IPS-15b (cell line): Measurements from ENCODE around the gene BCAS3.
"Not testable (repeated sequence)": the region's sequence is repeated elsewhere in the genome, so short reads cannot be mapped to it uniquely, and the experiment has no call there.

ENCODE experiments used
- H3K27me3 ChIP-seq: one replicate; pipeline ENCODE4 v1.6.1; 2013; ENCODE audit warnings: low read length; ENCODE audit not compliant: control insufficient read depth, insufficient read depth
- H3K36me3 ChIP-seq: one replicate; pipeline ENCODE4 v1.6.1; 2013; ENCODE audit warnings: low read length; ENCODE audit not compliant: control insufficient read depth, insufficient read depth
- H3K4me1 ChIP-seq: one replicate; pipeline ENCODE4 v1.6.1; 2013; ENCODE audit warnings: mild to moderate bottlenecking, low read length; ENCODE audit not compliant: control insufficient read depth, insufficient read depth
- H3K4me3 ChIP-seq: one replicate; pipeline ENCODE4 v1.5.1; 2013; ENCODE audit warnings: low read depth, low read length
- H3K9ac ChIP-seq: one replicate; pipeline ENCODE4 v1.6.1; 2013; ENCODE audit warnings: low read depth, mild to moderate bottlenecking, low read length
- H3K9me3 ChIP-seq: one replicate; pipeline ENCODE4 v1.6.1; 2013; ENCODE audit warnings: mild to moderate bottlenecking, low read length; ENCODE audit not compliant: control insufficient read depth, insufficient read depth

BCAS3 gene

GRCh38 chr17:60767744-60768308, 90.2 kb downstream of the BCAS3 start:
- Histone ChIP-seq H3K4me1 (no peaks in the 10 kb centered on the region), H3K36me3 (no peaks in the 10 kb centered on the region), H3K9me3 (peaks cover 5% of the 10 kb centered on the region), H3K27me3 (no peaks in the 10 kb centered on the region), H3K9ac (no peak overlapping the region), H3K4me3 (no peak overlapping the region)

- Histone ChIP-seq H3K9ac (no peak overlapping the region), H3K9me3 (peaks cover 5% of the 10 kb centered on the region), H3K4me3 (no peak overlapping the region), H3K27me3 (no peaks in the 10 kb centered on the region), H3K4me1 (no peaks in the 10 kb centered on the region), H3K36me3 (no peaks in the 10 kb centered on the region)
Observed at GRCh38 chr17:60769327-60769726, 91.7 kb downstream of the BCAS3 start.

- Histone ChIP-seq H3K4me3 (no peak overlapping the region), H3K4me1 (no peaks in the 10 kb centered on the region), H3K9ac (no peak overlapping the region), H3K9me3 (peaks cover 5% of the 10 kb centered on the region), H3K27me3 (no peaks in the 10 kb centered on the region), H3K36me3 (no peaks in the 10 kb centered on the region)
Observed at GRCh38 chr17:60770946-60771422, 93.3 kb downstream of the BCAS3 start.

- not testable (repeated sequence) for H3K9me3 ChIP-seq, H3K4me3 ChIP-seq, H3K9ac ChIP-seq, H3K4me1 ChIP-seq, H3K27me3 ChIP-seq, H3K36me3 ChIP-seq
Observed at GRCh38 chr17:60771621-60772020, 94.0 kb downstream of the BCAS3 start.

GRCh38 chr17:60773552-60773951, 95.9 kb downstream of the BCAS3 start:
- Histone ChIP-seq H3K9ac (no peak overlapping the region), H3K4me3 (no peak overlapping the region), H3K4me1 (no peaks in the 10 kb centered on the region), H3K36me3 (no peaks in the 10 kb centered on the region), H3K27me3 (no peaks in the 10 kb centered on the region), H3K9me3 (no peaks in the 10 kb centered on the region)

GRCh38 chr17:60781880-60782412, 104.3 kb downstream of the BCAS3 start:
- Histone ChIP-seq H3K36me3 (no peaks in the 10 kb centered on the region), H3K9me3 (no peaks in the 10 kb centered on the region), H3K9ac (no peak overlapping the region), H3K4me3 (no peak overlapping the region), H3K4me1 (no peaks in the 10 kb centered on the region), H3K27me3 (no peaks in the 10 kb centered on the region)

GRCh38 chr17:60782742-60783141, 105.1 kb downstream of the BCAS3 start:
- Histone ChIP-seq H3K27me3 (no peaks in the 10 kb centered on the region), H3K4me3 (no peak overlapping the region), H3K36me3 (no peaks in the 10 kb centered on the region), H3K9ac (no peak overlapping the region), H3K4me1 (no peaks in the 10 kb centered on the region), H3K9me3 (no peaks in the 10 kb centered on the region)

GRCh38 chr17:60790205-60790604, 112.6 kb downstream of the BCAS3 start:
- H3K9me3 ChIP-seq, result no peaks in the 10 kb centered on the region
- no peak overlapping the region for H3K4me3 ChIP-seq
- no peak overlapping the region for H3K9ac ChIP-seq
- H3K4me1 ChIP-seq, result no peaks in the 10 kb centered on the region
- no peaks in the 10 kb centered on the region for H3K27me3 ChIP-seq
- no peaks in the 10 kb centered on the region for H3K36me3 ChIP-seq

GRCh38 chr17:60792250-60792898, 114.7 kb downstream of the BCAS3 start:
- Histone ChIP-seq H3K9me3 (no peaks in the 10 kb centered on the region), H3K9ac (no peak overlapping the region), H3K36me3 (no peaks in the 10 kb centered on the region), H3K4me3 (no peak overlapping the region), H3K27me3 (no peaks in the 10 kb centered on the region), H3K4me1 (no peaks in the 10 kb centered on the region)

GRCh38 chr17:60798576-60798975, 120.9 kb downstream of the BCAS3 start:
- no peaks in the 10 kb centered on the region for H3K36me3 ChIP-seq
- no peaks in the 10 kb centered on the region for H3K9me3 ChIP-seq
- no peaks in the 10 kb centered on the region for H3K4me1 ChIP-seq
- no peaks in the 10 kb centered on the region for H3K27me3 ChIP-seq
- no peak overlapping the region for H3K4me3 ChIP-seq
- no peak overlapping the region for H3K9ac ChIP-seq

- Histone ChIP-seq H3K36me3 (no peaks in the 10 kb centered on the region), H3K4me3 (no peak overlapping the region), H3K9ac (no peak overlapping the region), H3K4me1 (no peaks in the 10 kb centered on the region), H3K9me3 (no peaks in the 10 kb centered on the region), H3K27me3 (no peaks in the 10 kb centered on the region)
Observed at GRCh38 chr17:60802377-60802776, 124.7 kb downstream of the BCAS3 start.

- Histone ChIP-seq H3K27me3 (no peaks in the 10 kb centered on the region), H3K36me3 (no peaks in the 10 kb centered on the region), H3K4me3 (no peak overlapping the region), H3K9ac (no peak overlapping the region), H3K4me1 (no peaks in the 10 kb centered on the region), H3K9me3 (no peaks in the 10 kb centered on the region)
Observed at GRCh38 chr17:60803059-60803458, 125.4 kb downstream of the BCAS3 start.
